Measurements from ENCODE around the gene CRACDL.

DNA sequence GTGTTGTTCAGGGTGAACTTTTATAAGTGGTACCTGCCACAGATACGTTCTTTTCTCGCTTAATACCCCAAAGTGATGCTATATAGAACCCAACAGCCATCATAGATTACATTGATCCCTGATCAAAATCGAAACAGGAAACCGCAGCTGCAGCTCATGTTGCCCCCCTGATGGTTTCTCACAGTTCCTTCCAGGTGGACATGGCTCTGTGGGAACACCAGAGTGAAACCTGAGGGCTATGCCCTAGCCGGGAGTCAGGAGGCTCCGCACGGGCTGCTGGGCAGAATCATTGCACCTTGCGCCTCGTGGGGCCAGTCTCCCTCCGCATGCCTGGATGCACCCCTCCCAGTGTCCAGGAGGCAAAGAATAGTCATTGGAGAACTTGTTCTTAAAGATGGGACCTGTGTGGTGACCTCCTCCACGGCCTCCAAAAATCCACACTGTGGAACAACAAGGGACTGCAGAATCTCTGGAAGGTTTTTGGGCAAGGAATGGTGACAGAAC, 61.8 kb downstream of the CRACDL start:
- TF ChIP-seq, protein P1, sequence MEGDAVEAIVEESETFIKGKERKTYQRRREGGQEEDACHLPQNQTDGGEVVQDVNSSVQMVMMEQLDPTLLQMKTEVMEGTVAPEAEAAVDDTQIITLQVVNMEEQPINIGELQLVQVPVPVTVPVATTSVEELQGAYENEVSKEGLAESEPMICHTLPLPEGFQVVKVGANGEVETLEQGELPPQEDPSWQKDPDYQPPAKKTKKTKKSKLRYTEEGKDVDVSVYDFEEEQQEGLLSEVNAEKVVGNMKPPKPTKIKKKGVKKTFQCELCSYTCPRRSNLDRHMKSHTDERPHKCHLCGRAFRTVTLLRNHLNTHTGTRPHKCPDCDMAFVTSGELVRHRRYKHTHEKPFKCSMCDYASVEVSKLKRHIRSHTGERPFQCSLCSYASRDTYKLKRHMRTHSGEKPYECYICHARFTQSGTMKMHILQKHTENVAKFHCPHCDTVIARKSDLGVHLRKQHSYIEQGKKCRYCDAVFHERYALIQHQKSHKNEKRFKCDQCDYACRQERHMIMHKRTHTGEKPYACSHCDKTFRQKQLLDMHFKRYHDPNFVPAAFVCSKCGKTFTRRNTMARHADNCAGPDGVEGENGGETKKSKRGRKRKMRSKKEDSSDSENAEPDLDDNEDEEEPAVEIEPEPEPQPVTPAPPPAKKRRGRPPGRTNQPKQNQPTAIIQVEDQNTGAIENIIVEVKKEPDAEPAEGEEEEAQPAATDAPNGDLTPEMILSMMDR (IDR thresholded peaks at IDR 0.05): no peak
- TF ChIP-seq POLR2AphosphoS5 (IDR thresholded peaks at IDR 0.05; ENCODE audit: low read depth, low read length) (no peak), SIN3A (IDR thresholded peaks at IDR 0.05; ENCODE audit: borderline replicate concordance, insufficient read depth, low read depth, low read length) (no peak), TCF7L2 (IDR thresholded peaks at IDR 0.05; ENCODE audit: low read depth, low read length) (no peak)
- TF ChIP-seq, protein P2, sequence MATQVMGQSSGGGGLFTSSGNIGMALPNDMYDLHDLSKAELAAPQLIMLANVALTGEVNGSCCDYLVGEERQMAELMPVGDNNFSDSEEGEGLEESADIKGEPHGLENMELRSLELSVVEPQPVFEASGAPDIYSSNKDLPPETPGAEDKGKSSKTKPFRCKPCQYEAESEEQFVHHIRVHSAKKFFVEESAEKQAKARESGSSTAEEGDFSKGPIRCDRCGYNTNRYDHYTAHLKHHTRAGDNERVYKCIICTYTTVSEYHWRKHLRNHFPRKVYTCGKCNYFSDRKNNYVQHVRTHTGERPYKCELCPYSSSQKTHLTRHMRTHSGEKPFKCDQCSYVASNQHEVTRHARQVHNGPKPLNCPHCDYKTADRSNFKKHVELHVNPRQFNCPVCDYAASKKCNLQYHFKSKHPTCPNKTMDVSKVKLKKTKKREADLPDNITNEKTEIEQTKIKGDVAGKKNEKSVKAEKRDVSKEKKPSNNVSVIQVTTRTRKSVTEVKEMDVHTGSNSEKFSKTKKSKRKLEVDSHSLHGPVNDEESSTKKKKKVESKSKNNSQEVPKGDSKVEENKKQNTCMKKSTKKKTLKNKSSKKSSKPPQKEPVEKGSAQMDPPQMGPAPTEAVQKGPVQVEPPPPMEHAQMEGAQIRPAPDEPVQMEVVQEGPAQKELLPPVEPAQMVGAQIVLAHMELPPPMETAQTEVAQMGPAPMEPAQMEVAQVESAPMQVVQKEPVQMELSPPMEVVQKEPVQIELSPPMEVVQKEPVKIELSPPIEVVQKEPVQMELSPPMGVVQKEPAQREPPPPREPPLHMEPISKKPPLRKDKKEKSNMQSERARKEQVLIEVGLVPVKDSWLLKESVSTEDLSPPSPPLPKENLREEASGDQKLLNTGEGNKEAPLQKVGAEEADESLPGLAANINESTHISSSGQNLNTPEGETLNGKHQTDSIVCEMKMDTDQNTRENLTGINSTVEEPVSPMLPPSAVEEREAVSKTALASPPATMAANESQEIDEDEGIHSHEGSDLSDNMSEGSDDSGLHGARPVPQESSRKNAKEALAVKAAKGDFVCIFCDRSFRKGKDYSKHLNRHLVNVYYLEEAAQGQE (IDR thresholded peaks at IDR 0.05; ENCODE audit: insufficient read depth in 1 of 2, low read depth in 2 of 2, low read length in 1 of 2): no peak

All from Panc1 (cell line).